Myometrial cell (primary cell): ENCODE data around the gene KATNBL1. TPM values are rescaled to one million over a fixed set of nuclear protein-coding genes. Genes with fewer than 3 reads are reported as not detected.

ENCODE experiments used
- total RNA-seq: library from RNA; depleted of rRNA; stranded (reverse); fragments of >200 nt; gene quantifications from 2 replicates; pipeline ENCODE4 v1.2.3, GENCODE V29; 2015

KATNBL1 gene
- total RNA-seq: 28.0 and 58.2 TPM in 2 replicates

GRCh38 chr15:34209421-34210282 lies at the start of gene KATNBL1:
KATNBL1 (minus strand) TSS chr15:34210096; CDS start chr15:34163676, 46,420 bp downstream.

GRCh38 chr15:34101366-34102174 lies 108.3 kb downstream of the KATNBL1 start, which contains the start of the genes EMC7 and PGBD4:
EMC7 (minus strand) TSS chr15:34101862; CDS start chr15:34101839, 23 bp downstream.
PGBD4 (plus strand) TSS chr15:34102083; CDS start chr15:34102532, 449 bp downstream.

Other genes with a start within 250 kb of the KATNBL1 start
- gene CHRM5, start 241.6 kb downstream of the KATNBL1 start, total RNA-seq: not detected in 2 replicates
- 24.6 and 26.2 TPM in 2 replicates for gene AVEN, start 170.9 kb downstream of the KATNBL1 start, total RNA-seq
- 60.3 and 62.2 TPM in 2 replicates for gene EMC7, start 108.2 kb downstream of the KATNBL1 start, total RNA-seq
- 0.58 and 1.1 TPM in 2 replicates for gene PGBD4, start 108.0 kb downstream of the KATNBL1 start, total RNA-seq
- gene EMC4, start 14.9 kb upstream of the KATNBL1 start, total RNA-seq: 249 and 272 TPM in 2 replicates
- 12.8 and 14.1 TPM in 2 replicates for gene SLC12A6, start 127.7 kb upstream of the KATNBL1 start, total RNA-seq
- gene NOP10, start 133.0 kb upstream of the KATNBL1 start, total RNA-seq: 305 and 381 TPM in 2 replicates
- not detected in 2 replicates for gene NUTM1, start 133.2 kb upstream of the KATNBL1 start, total RNA-seq
- 12.1 and 13.8 TPM in 2 replicates for gene LPCAT4, start 157.1 kb upstream of the KATNBL1 start, total RNA-seq
- gene GOLGA8A, start 227.7 kb upstream of the KATNBL1 start, total RNA-seq: 0.29 and 2.5 TPM in 2 replicates